Fibroblast of lung (primary cell): ENCODE data around the gene TIMP2. TPM values are rescaled to one million over a fixed set of nuclear protein-coding genes. Genes with fewer than 3 reads are reported as not detected.
A peak's percentile ranks its signal among the peaks of the same experiment; 100 is the strongest.

Source experiments
- DNase-seq, 2 donors: peaks; one replicate each; pipeline versions ENCODE4 v3.0.0 to v3.0.0-alpha.2; 2010; ENCODE audit warnings: low read depth in 2 of 2
- H2AFZ ChIP-seq: 2 replicates; pipeline ENCODE4 v1.5.1; 2012; ENCODE audit warnings: low read length, control low read depth, inconsistent platforms
- H3K27ac ChIP-seq: 2 replicates; pipeline ENCODE4 v1.5.1; 2011; ENCODE audit warnings: low read length, control low read depth; ENCODE audit not compliant: insufficient read depth
- H3K27me3 ChIP-seq: 2 replicates; pipeline ENCODE4 v1.5.1; 2011; ENCODE audit warnings: mild to moderate bottlenecking, low read length; ENCODE audit not compliant: control insufficient read depth, insufficient read depth
- H3K36me3 ChIP-seq: 2 replicates; pipeline ENCODE4 v1.5.1; 2011; ENCODE audit warnings: low read length; ENCODE audit not compliant: control insufficient read depth, insufficient read depth
- H3K4me1 ChIP-seq: 2 replicates; pipeline ENCODE4 v1.5.1; 2011; ENCODE audit warnings: low read length; ENCODE audit not compliant: control insufficient read depth, insufficient read depth; ENCODE audit errors: extremely low read depth
- H3K4me2 ChIP-seq: 2 replicates; pipeline ENCODE4 v1.5.1; 2011; ENCODE audit warnings: low read length, control low read depth; ENCODE audit not compliant: insufficient read depth; ENCODE audit errors: extremely low read depth
- H3K4me3 ChIP-seq, 4 experiments: fragments of 200-600 bp in 1 of 4; sonication (generic) in 1 of 4; replicated peaks in 1 of 4; 2 replicates each; pipeline ENCODE4 v1.5.1; 2011 to 2016; ENCODE audit warnings: low read length in 4 of 4, low read depth in 3 of 4, mild to moderate bottlenecking in 3 of 4, control low read depth in 2 of 4, inconsistent platforms in 1 of 4, mixed read lengths in 1 of 4; ENCODE audit not compliant: insufficient read depth in 1 of 4; ENCODE audit errors: control extremely low read depth in 1 of 4
- H3K79me2 ChIP-seq: 2 replicates; pipeline ENCODE4 v1.5.1; 2012; ENCODE audit warnings: mild to moderate bottlenecking, low read length, inconsistent platforms; ENCODE audit not compliant: control insufficient read depth, insufficient read depth
- H3K9ac ChIP-seq: 2 replicates; pipeline ENCODE4 v1.5.1; 2011; ENCODE audit warnings: mild to moderate bottlenecking, low read length, control low read depth; ENCODE audit not compliant: insufficient read depth
- H3K9me3 ChIP-seq: 2 replicates; pipeline ENCODE4 v1.5.1; 2012; ENCODE audit warnings: low read depth, low read length; ENCODE audit not compliant: control insufficient read depth, insufficient read depth
- H4K20me1 ChIP-seq: 2 replicates; pipeline ENCODE4 v1.5.1; 2011; ENCODE audit warnings: low read length; ENCODE audit not compliant: control insufficient read depth, insufficient read depth; ENCODE audit errors: extremely low read depth
- CTCF ChIP-seq, 2 donors: IDR thresholded peaks in 1 of 2; conservative IDR thresholded peaks in 1 of 2; 1 replicate in 1 of 2; 2 replicates in 1 of 2; pipeline ENCODE4 v1.5.1; 2011 to 2012; ENCODE audit warnings: low read length in 2 of 2, control low read depth in 1 of 2, inconsistent platforms in 1 of 2, low read depth in 1 of 2, mild to moderate bottlenecking in 1 of 2
- EZH2 ChIP-seq: IDR thresholded peaks from 2 replicates; pipeline ENCODE4 v1.5.1; 2012; ENCODE audit warnings: low read length, control low read depth, mild to moderate bottlenecking; ENCODE audit errors: missing control alignments
- polyA plus RNA-seq, 2 donors: library from polyadenylated mRNA; depleted of rRNA in 1 of 2; stranded (reverse) in 1 of 2; unstranded in 1 of 2; fragments of >200 nt; gene quantifications; 2 replicates each; pipeline ENCODE4 v1.2.1, GENCODE V29; 2011 to 2012; ENCODE audit warnings: missing spikeins in 1 of 2
- total RNA-seq: library from RNA; depleted of rRNA; stranded (reverse); fragments of >200 nt; gene quantifications from 2 replicates; pipeline ENCODE4 v1.2.1, GENCODE V29; 2014

TIMP2 gene
- total and polyA plus RNA-seq, 2 donors (not counting 1 experiment from before 2014, with no cell fraction given), result 155 to 745 TPM

GRCh38 chr17:78970834-78971755 lies 45.9 kb upstream of the TIMP2 start:
- Histone ChIP-seq H3K4me2 (peak overlapping the region; percentile 25), H3K27ac (no peak overlapping the region)

GRCh38 chr17:78969865-78970264 lies 44.7 kb upstream of the TIMP2 start:
- Histone ChIP-seq H3K9me3 (no peaks in the 10 kb centered on the region), H4K20me1 (no peaks in the 10 kb centered on the region), H3K27ac (no peak overlapping the region), H3K4me1 (peaks cover 10% of the 10 kb centered on the region), H2AFZ (no peak overlapping the region), H3K9ac (no peak overlapping the region), H3K36me3 (peaks cover 6% of the 10 kb centered on the region), H3K4me3 (no peak overlapping the region), H3K79me2 (peaks cover 3% of the 10 kb centered on the region), H3K27me3 (no peaks in the 10 kb centered on the region), H3K4me2 (no peak overlapping the region)
- TF ChIP-seq EZH2, result no peak
- no peak for TF ChIP-seq CTCF (conservative IDR thresholded peaks at IDR 0.05 in 1 of 2, IDR thresholded peaks at IDR 0.05 in 1 of 2; ENCODE audit: low read depth in 1 of 2, low read length in 2 of 2)
- DNase-seq, result no peak

More at GRCh38 chr17:78970834-78971755, 45.9 kb upstream of the TIMP2 start:
- Histone ChIP-seq H3K36me3 (peaks cover 10% of the 10 kb centered on the region), H4K20me1 (no peaks in the 10 kb centered on the region), H3K9ac (no peak overlapping the region), H2AFZ (no peak overlapping the region), H3K27me3 (no peaks in the 10 kb centered on the region), H3K9me3 (no peaks in the 10 kb centered on the region), H3K4me1 (peaks cover 17% of the 10 kb centered on the region), H3K79me2 (peaks cover 3% of the 10 kb centered on the region), H3K4me3 (no peak overlapping the region)
- TF ChIP-seq CTCF (conservative IDR thresholded peaks at IDR 0.05 in 1 of 2, IDR thresholded peaks at IDR 0.05 in 1 of 2; ENCODE audit: low read depth in 1 of 2, low read length in 2 of 2), result peak; percentile 84 to 86
- no peak for TF ChIP-seq EZH2
- peak; percentile 54 to 75 for DNase-seq

GRCh38 chr17:78967782-78968362 lies 42.7 kb upstream of the TIMP2 start:
- DNase-seq, result no peak

More at GRCh38 chr17:78967782-78968362, 42.7 kb upstream of the TIMP2 start:
- H3K4me3 ChIP-seq, result no peak overlapping the region
- no peaks in the 10 kb centered on the region for H3K9me3 ChIP-seq
- peaks cover 6% of the 10 kb centered on the region for H3K36me3 ChIP-seq
- no peak overlapping the region for H3K9ac ChIP-seq
- H3K27me3 ChIP-seq, result no peaks in the 10 kb centered on the region
- H2AFZ ChIP-seq, result no peak overlapping the region
- H3K27ac ChIP-seq, result no peak overlapping the region
- H3K79me2 ChIP-seq, result peaks cover 3% of the 10 kb centered on the region
- peaks cover 8% of the 10 kb centered on the region for H3K4me1 ChIP-seq
- H4K20me1 ChIP-seq, result no peaks in the 10 kb centered on the region
- no peak for TF ChIP-seq EZH2
- H3K4me2 ChIP-seq, result no peak overlapping the region
